GM18867 (cell line): ENCODE results near the gene CDC14B.

Experiments used
- ATAC-seq: cut with Tn5 transposase; IDR thresholded peaks from one replicate; pipeline ENCODE4 v1.9.1; 2021; ENCODE audit warnings: mild to moderate bottlenecking, moderate library complexity; ENCODE audit not compliant: unreplicated experiment

Gene CDC14B

GRCh38 chr9:96619491-96620180, at the start of gene CDC14B:
Gene CDC14B (minus strand): TSS chr9:96619843. CDS start chr9:96619378, 465 bp downstream.
- no peak for ATAC-seq

GRCh38 chr9:96668868-96669534, 49.4 kb upstream of the CDC14B start:
- ATAC-seq: no peak

- ATAC-seq: no peak
Observed at GRCh38 chr9:96667363-96667728, 47.7 kb upstream of the CDC14B start.

- peak; percentile 74 for ATAC-seq
Observed at GRCh38 chr9:96666653-96667362, 47.2 kb upstream of the CDC14B start.

GRCh38 chr9:96665789-96666188, 46.1 kb upstream of the CDC14B start:
- no peak for ATAC-seq

GRCh38 chr9:96663506-96664120, 44.0 kb upstream of the CDC14B start:
- no peak for ATAC-seq

GRCh38 chr9:96661711-96662110, 42.1 kb upstream of the CDC14B start:
- no peak for ATAC-seq

- ATAC-seq: no peak
Observed at GRCh38 chr9:96660692-96661248, 41.1 kb upstream of the CDC14B start.

- peak; percentile 66 for ATAC-seq
Observed at GRCh38 chr9:96655198-96655851, 35.7 kb upstream of the CDC14B start, which contains the start of gene PRXL2C. Gene PRXL2C (minus strand): TSS chr9:96655317. CDS start chr9:96655281, 36 bp downstream.

GRCh38 chr9:96654450-96655197, 35.0 kb upstream of the CDC14B start:
- ATAC-seq: peak; percentile 42

- no peak for ATAC-seq
Observed at GRCh38 chr9:96651626-96652025, 32.0 kb upstream of the CDC14B start.

GRCh38 chr9:96649620-96650324, 30.1 kb upstream of the CDC14B start:
- no peak for ATAC-seq

GRCh38 chr9:96646081-96646991, 26.7 kb upstream of the CDC14B start:
- ATAC-seq: no peak

- no peak for ATAC-seq
Observed at GRCh38 chr9:96644137-96644536, 24.5 kb upstream of the CDC14B start.

GRCh38 chr9:96641514-96641913, 21.9 kb upstream of the CDC14B start:
- no peak for ATAC-seq

GRCh38 chr9:96638606-96639364, 19.1 kb upstream of the CDC14B start:
- no peak for ATAC-seq

- ATAC-seq: no peak
Observed at GRCh38 chr9:96636368-96636767, 16.7 kb upstream of the CDC14B start.
